Vagina (tissue), 2 donors: ENCODE data around the gene GFRAL. TPM values are rescaled to one million over a fixed set of nuclear protein-coding genes. Genes with fewer than 3 reads are reported as not detected.

Source experiments
- DNase-seq, 2 donors: peaks; one replicate each; pipeline ENCODE4 v3.0.0-alpha.2; 2017; ENCODE audit errors: extremely low spot score in 2 of 2
- H3K27ac ChIP-seq: fragments of 200-600 bp; sonication (generic); one replicate; pipeline ENCODE4 v1.5.1; 2019
- H3K27me3 ChIP-seq: fragments of 200-600 bp; sonication (generic); one replicate; pipeline ENCODE4 v1.5.1; 2019
- H3K36me3 ChIP-seq, 2 donors: fragments of 200-600 bp; sonication (generic); one replicate each; pipeline ENCODE4 v1.5.1; 2017 to 2019
- H3K4me1 ChIP-seq: fragments of 200-600 bp; sonication (generic); one replicate; pipeline ENCODE4 v1.5.1; 2019
- H3K4me3 ChIP-seq, 2 donors: fragments of 200-600 bp; sonication (generic); 1 replicate in 1 of 2; 2 replicates in 1 of 2; pipeline ENCODE4 v1.5.1; 2016 to 2019
- H3K9me3 ChIP-seq: fragments of 200-600 bp; sonication (generic); one replicate; pipeline ENCODE4 v1.5.1; 2019
- CTCF ChIP-seq, 3 experiments: fragments of 450-650 bp in 2 of 3; fragments of 200-600 bp in 1 of 3; sonication (generic) in 1 of 3; IDR thresholded peaks; one replicate each; pipeline ENCODE4 v1.5.1; 2017 to 2019; ENCODE audit warnings: antibody characterized with exemption in 3 of 3, mild to moderate bottlenecking in 2 of 3, moderate library complexity in 2 of 3
- POLR2A ChIP-seq, 2 donors: fragments of 450-650 bp; IDR thresholded peaks; one replicate each; pipeline ENCODE4 v1.6.1; 2017; ENCODE audit warnings: antibody characterized with exemption in 2 of 2, mild to moderate bottlenecking in 2 of 2, moderate library complexity in 2 of 2
- POLR2AphosphoS5 ChIP-seq, 2 donors: sonication (generic); formaldehyde crosslinking; IDR thresholded peaks; one replicate each; pipeline ENCODE4 v1.9.0; 2017; ENCODE audit warnings: antibody characterized with exemption in 2 of 2, mild to moderate bottlenecking in 2 of 2, low read depth in 1 of 2; ENCODE audit not compliant: insufficient read depth in 1 of 2
- intact Hi-C: fragments of 100-400 bp; cut with DNase I; formaldehyde crosslinking; loops from one replicate; pipeline ENCODE4 v1.15.1; 2023
- total RNA-seq: library from RNA; depleted of rRNA; stranded (reverse); fragments of >200 nt; gene quantifications from one replicate; pipeline ENCODE4 v1.2.3, GENCODE V29; 2016

The GFRAL gene
- total RNA-seq, 1 donor from 2014 or later, result not detected

GRCh38 chr6:55320696-55321086, 6.6 kb upstream of the GFRAL start:
- H3K27ac ChIP-seq, result no peak overlapping the region

GRCh38 chr6:55377150-55377549, 49.9 kb downstream of the GFRAL start:
- no peaks in the 10 kb centered on the region for H3K9me3 ChIP-seq
- TF ChIP-seq POLR2A (IDR thresholded peaks at IDR 0.05) (no peak), CTCF (IDR thresholded peaks at IDR 0.05) (no peak), POLR2AphosphoS5 (IDR thresholded peaks at IDR 0.05; ENCODE audit: insufficient read depth in 1 of 2, low read depth in 1 of 2) (no peak)
- H3K27ac ChIP-seq, result no peak overlapping the region
- no peak overlapping the region for H3K4me3 ChIP-seq
- intact Hi-C loops, result no loop called here
- H3K36me3 ChIP-seq, result no peaks in the 10 kb centered on the region
- no peaks in the 10 kb centered on the region for H3K4me1 ChIP-seq
- no peaks in the 10 kb centered on the region for H3K27me3 ChIP-seq
- no peak for DNase-seq

More at GRCh38 chr6:55320696-55321086, 6.6 kb upstream of the GFRAL start:
- DNase-seq, result no peak
- Histone ChIP-seq H3K9me3 (no peaks in the 10 kb centered on the region), H3K27me3 (no peaks in the 10 kb centered on the region), H3K4me3 (no peak overlapping the region), H3K36me3 (no peaks in the 10 kb centered on the region), H3K4me1 (no peaks in the 10 kb centered on the region)
- TF ChIP-seq CTCF (IDR thresholded peaks at IDR 0.05), result no peak
- no peak for TF ChIP-seq POLR2A (IDR thresholded peaks at IDR 0.05)
- TF ChIP-seq POLR2AphosphoS5 (IDR thresholded peaks at IDR 0.05; ENCODE audit: insufficient read depth in 1 of 2, low read depth in 1 of 2), result no peak
- intact Hi-C loops, result no loop called here

- no peaks in the 10 kb centered on the region for H3K9me3 ChIP-seq
- no peaks in the 10 kb centered on the region for H3K4me1 ChIP-seq
- H3K36me3 ChIP-seq, result no peaks in the 10 kb centered on the region
- DNase-seq, result no peak
- no peak overlapping the region for H3K4me3 ChIP-seq
- intact Hi-C loops, result no loop called here
- no peaks in the 10 kb centered on the region for H3K27me3 ChIP-seq
- TF ChIP-seq POLR2A (IDR thresholded peaks at IDR 0.05), result no peak
- no peak for TF ChIP-seq POLR2AphosphoS5 (IDR thresholded peaks at IDR 0.05; ENCODE audit: insufficient read depth in 1 of 2, low read depth in 1 of 2)
- no peak for TF ChIP-seq CTCF (IDR thresholded peaks at IDR 0.05)
- no peak overlapping the region for H3K27ac ChIP-seq
Measured at GRCh38 chr6:55379471-55379870, 52.2 kb downstream of the GFRAL start.

GRCh38 chr6:55379895-55380294, 52.6 kb downstream of the GFRAL start:
- H3K36me3 ChIP-seq, result no peaks in the 10 kb centered on the region
- no peaks in the 10 kb centered on the region for H3K9me3 ChIP-seq
- H3K27ac ChIP-seq, result no peak overlapping the region
- no peaks in the 10 kb centered on the region for H3K27me3 ChIP-seq
- H3K4me3 ChIP-seq, result no peak overlapping the region
- TF ChIP-seq CTCF (IDR thresholded peaks at IDR 0.05) (no peak), POLR2AphosphoS5 (IDR thresholded peaks at IDR 0.05; ENCODE audit: insufficient read depth in 1 of 2, low read depth in 1 of 2) (no peak), POLR2A (IDR thresholded peaks at IDR 0.05) (no peak)
- no peak for DNase-seq
- no peaks in the 10 kb centered on the region for H3K4me1 ChIP-seq
- intact Hi-C loops, result no loop called here

- H3K4me1 ChIP-seq, result no peaks in the 10 kb centered on the region
- no peaks in the 10 kb centered on the region for H3K36me3 ChIP-seq
- no peak overlapping the region for H3K27ac ChIP-seq
- no peaks in the 10 kb centered on the region for H3K27me3 ChIP-seq
- no peak overlapping the region for H3K4me3 ChIP-seq
- TF ChIP-seq POLR2A (IDR thresholded peaks at IDR 0.05), result no peak
- TF ChIP-seq POLR2AphosphoS5 (IDR thresholded peaks at IDR 0.05; ENCODE audit: insufficient read depth in 1 of 2, low read depth in 1 of 2), result no peak
- no peak for DNase-seq
- no peaks in the 10 kb centered on the region for H3K9me3 ChIP-seq
- intact Hi-C loops, result no loop called here
Measured at GRCh38 chr6:55388211-55388610, 60.9 kb downstream of the GFRAL start.
